Lower leg skin (tissue), 4 donors: ENCODE measurements around the gene CUL4A. TPM values are rescaled to one million over a fixed set of nuclear protein-coding genes. Genes with fewer than 3 reads are reported as not detected.

Experiments used
- DNase-seq, 2 donors: peaks; one replicate each; pipeline ENCODE4 v3.0.0-alpha.2; 2019; ENCODE audit warnings: low spot score in 2 of 2
- H3K4me3 ChIP-seq: fragments of 200-600 bp; sonication (generic); 2 replicates; pipeline ENCODE4 v1.5.1; 2017; ENCODE audit warnings: mild to moderate bottlenecking, low read depth; ENCODE audit not compliant: poor library complexity, severe bottlenecking
- POLR2A ChIP-seq, 2 donors: fragments of 450-650 bp; IDR thresholded peaks; one replicate each; pipeline ENCODE4 v1.6.1; 2016 to 2017; ENCODE audit warnings: antibody characterized with exemption in 2 of 2, mild to moderate bottlenecking in 1 of 2, moderate library complexity in 1 of 2
- WGBS, 2 donors: methylation state at CpG; one replicate each; pipeline ENCODE4 v1.1.5; 2018; 5-methylcytosine and 5-hydroxymethylcytosine counted together
- intact Hi-C: fragments of 100-400 bp; cut with DNase I; formaldehyde crosslinking; loops from one replicate; pipeline ENCODE4 v1.15.0; 2023; ENCODE audit warnings: low total_unique reads
- total RNA-seq, 4 donors: library from RNA; depleted of rRNA; stranded (reverse); fragments of >200 nt; gene quantifications; one replicate each; pipeline ENCODE4 v1.1.0, GENCODE V29; 2016
- TF ChIP-seq, protein P1 (sequence below), 3 donors: fragments of 450-650 bp; IDR thresholded peaks; one replicate each; pipeline ENCODE4 v1.5.1; 2016; ENCODE audit warnings: antibody characterized with exemption in 3 of 3, mild to moderate bottlenecking in 3 of 3, moderate library complexity in 2 of 3

The CUL4A gene
- total RNA-seq, 4 donors from 2014 or later: 80.7 to 146 (median 105) TPM

GRCh38 chr13:113164492-113164891, 44.9 kb upstream of the CUL4A start:
- DNase-seq: no peak
- intact Hi-C loops: no loop called here
- no peak for TF ChIP-seq POLR2A (IDR thresholded peaks at IDR 0.05)
- TF ChIP-seq, protein P1, sequence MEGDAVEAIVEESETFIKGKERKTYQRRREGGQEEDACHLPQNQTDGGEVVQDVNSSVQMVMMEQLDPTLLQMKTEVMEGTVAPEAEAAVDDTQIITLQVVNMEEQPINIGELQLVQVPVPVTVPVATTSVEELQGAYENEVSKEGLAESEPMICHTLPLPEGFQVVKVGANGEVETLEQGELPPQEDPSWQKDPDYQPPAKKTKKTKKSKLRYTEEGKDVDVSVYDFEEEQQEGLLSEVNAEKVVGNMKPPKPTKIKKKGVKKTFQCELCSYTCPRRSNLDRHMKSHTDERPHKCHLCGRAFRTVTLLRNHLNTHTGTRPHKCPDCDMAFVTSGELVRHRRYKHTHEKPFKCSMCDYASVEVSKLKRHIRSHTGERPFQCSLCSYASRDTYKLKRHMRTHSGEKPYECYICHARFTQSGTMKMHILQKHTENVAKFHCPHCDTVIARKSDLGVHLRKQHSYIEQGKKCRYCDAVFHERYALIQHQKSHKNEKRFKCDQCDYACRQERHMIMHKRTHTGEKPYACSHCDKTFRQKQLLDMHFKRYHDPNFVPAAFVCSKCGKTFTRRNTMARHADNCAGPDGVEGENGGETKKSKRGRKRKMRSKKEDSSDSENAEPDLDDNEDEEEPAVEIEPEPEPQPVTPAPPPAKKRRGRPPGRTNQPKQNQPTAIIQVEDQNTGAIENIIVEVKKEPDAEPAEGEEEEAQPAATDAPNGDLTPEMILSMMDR (IDR thresholded peaks at IDR 0.05): no peak
- WGBS, 2 donors: 84 to 91% methylated on average over 12 of the region's 12 CpGs
- H3K4me3 ChIP-seq: no peak overlapping the region

GRCh38 chr13:113166266-113166665, 43.1 kb upstream of the CUL4A start:
- H3K4me3 ChIP-seq: no peak overlapping the region
- intact Hi-C loops: no loop called here
- WGBS, 2 donors: 90 to 92% methylated on average over 10 of the region's 10 CpGs
- TF ChIP-seq, protein P1 (IDR thresholded peaks at IDR 0.05): no peak
- TF ChIP-seq POLR2A (IDR thresholded peaks at IDR 0.05): no peak
- DNase-seq: no peak

- WGBS, 2 donors: 89 to 91% methylated on average over 5 of the region's 5 CpGs
- H3K4me3 ChIP-seq: no peak overlapping the region
- intact Hi-C loops: no loop called here
- DNase-seq: no peak
- TF ChIP-seq POLR2A (IDR thresholded peaks at IDR 0.05): no peak
- TF ChIP-seq, protein P1 (IDR thresholded peaks at IDR 0.05): no peak
Measured at GRCh38 chr13:113166681-113167080, 42.7 kb upstream of the CUL4A start.

DNA sequence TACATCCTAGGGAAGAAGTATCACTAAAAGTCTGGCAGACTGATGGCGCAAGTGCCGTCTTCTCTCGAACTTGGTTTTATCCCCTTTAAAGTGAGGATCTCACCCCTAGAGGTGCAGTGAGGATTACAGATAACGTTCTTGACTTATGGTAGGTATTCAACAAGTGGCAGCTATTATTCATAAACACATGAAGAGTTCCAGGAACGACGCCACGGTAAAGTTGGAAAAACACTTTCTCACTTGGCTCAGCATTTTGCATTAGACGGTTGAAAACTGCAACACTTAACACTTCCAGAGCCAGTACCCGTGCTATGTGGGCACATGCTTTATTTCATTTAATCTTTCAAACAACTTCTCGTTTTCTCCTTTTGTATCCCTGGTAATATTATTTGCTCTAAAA, 42.3 kb upstream of the CUL4A start:
- TF ChIP-seq, protein P1 (IDR thresholded peaks at IDR 0.05): no peak
- no peak for TF ChIP-seq POLR2A (IDR thresholded peaks at IDR 0.05)
- intact Hi-C loops: no loop called here
- H3K4me3 ChIP-seq: no peak overlapping the region
- DNase-seq: no peak
- WGBS, 2 donors: 91 to 92% methylated on average over 10 of the region's 10 CpGs

GRCh38 chr13:113167575-113167974, 41.8 kb upstream of the CUL4A start:
- TF ChIP-seq, protein P1 (IDR thresholded peaks at IDR 0.05): no peak
- no peak for TF ChIP-seq POLR2A (IDR thresholded peaks at IDR 0.05)
- intact Hi-C loops: no loop called here
- no peak overlapping the region for H3K4me3 ChIP-seq
- DNase-seq: no peak
- 96 to 97% methylated on average over 3 of the region's 3 CpGs for whole genome bisulfite sequencing, 2 donors

DNA sequence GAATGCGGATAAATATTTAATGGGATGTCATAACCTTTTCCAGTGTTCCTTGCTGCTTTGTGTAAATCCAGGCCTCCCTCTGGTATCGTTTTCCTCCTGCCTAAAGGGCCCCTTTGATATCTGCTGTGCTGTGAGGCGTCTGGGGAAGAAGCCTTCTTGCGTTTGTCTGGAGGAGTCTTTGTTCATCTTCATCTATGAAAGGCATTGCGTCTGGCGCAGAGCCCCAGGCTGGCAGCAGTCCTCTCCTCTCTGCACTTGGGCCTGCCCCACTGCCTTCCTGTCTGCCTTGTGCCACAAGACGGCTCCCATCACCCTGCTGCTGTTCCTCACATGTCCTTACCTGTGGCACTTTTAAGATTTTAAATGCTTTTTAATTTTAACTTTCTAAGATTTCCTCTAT, 41.2 kb upstream of the CUL4A start:
- no peak for DNase-seq
- TF ChIP-seq, protein P1 (IDR thresholded peaks at IDR 0.05): no peak
- no peak for TF ChIP-seq POLR2A (IDR thresholded peaks at IDR 0.05)
- 90 to 98% methylated on average over 7 of the region's 7 CpGs for WGBS, 2 donors
- H3K4me3 ChIP-seq: no peak overlapping the region
- intact Hi-C loops: no loop called here
